Left ventricle myocardium inferior (tissue), 1 donor: Measurements from ENCODE around the gene CDH4. TPM values are rescaled to one million over a fixed set of nuclear protein-coding genes. Genes with fewer than 3 reads are reported as not detected.
A peak's percentile ranks its signal among the peaks of the same experiment; 100 is the strongest.

Experiments
- DNase-seq: peaks from one replicate; pipeline ENCODE4 v3.0.0-alpha.2; 2020
- H3K27ac ChIP-seq: fragments of 200-600 bp; replicated peaks from 2 replicates; pipeline ENCODE4 v1.8.0; 2021
- H3K27me3 ChIP-seq: fragments of 200-600 bp; 2 replicates; pipeline ENCODE4 v1.8.0; 2021; ENCODE audit warnings: low read depth
- H3K36me3 ChIP-seq: fragments of 200-600 bp; 2 replicates; pipeline ENCODE4 v1.8.0; 2021
- H3K4me1 ChIP-seq: fragments of 200-600 bp; 2 replicates; pipeline ENCODE4 v1.8.0; 2021
- H3K4me3 ChIP-seq: fragments of 200-600 bp; 2 replicates; pipeline ENCODE4 v1.8.0; 2021; ENCODE audit warnings: mild to moderate bottlenecking, moderate library complexity
- H3K9me3 ChIP-seq: fragments of 200-600 bp; replicated peaks from 2 replicates; pipeline ENCODE4 v1.8.0; 2021
- intact Hi-C: fragments of 100-400 bp; cut with micrococcal nuclease; formaldehyde crosslinking; loops from one replicate; pipeline ENCODE4 v1.11.0; 2022
- total RNA-seq: library from RNA; stranded (reverse); fragmentation: NEBNext Ultra II Directional; extraction: Animal tissue kit (Norgen Biotek cat#: 25700); gene quantifications from one replicate; pipeline ENCODE4 v1.2.1, GENCODE V29; 2021
- TF ChIP-seq, protein P1 (sequence below): fragments of 200-600 bp; IDR thresholded peaks from 2 replicates; pipeline ENCODE4 v1.8.0; 2021; ENCODE audit warnings: antibody characterized with exemption, mild to moderate bottlenecking, borderline replicate concordance
- donor health status: DM: no; HTN: yes; CAD: no; lungs with severe emphysema.

CDH4 gene
- total RNA-seq, 1 donor from 2014 or later: 0.05 TPM

DNA sequence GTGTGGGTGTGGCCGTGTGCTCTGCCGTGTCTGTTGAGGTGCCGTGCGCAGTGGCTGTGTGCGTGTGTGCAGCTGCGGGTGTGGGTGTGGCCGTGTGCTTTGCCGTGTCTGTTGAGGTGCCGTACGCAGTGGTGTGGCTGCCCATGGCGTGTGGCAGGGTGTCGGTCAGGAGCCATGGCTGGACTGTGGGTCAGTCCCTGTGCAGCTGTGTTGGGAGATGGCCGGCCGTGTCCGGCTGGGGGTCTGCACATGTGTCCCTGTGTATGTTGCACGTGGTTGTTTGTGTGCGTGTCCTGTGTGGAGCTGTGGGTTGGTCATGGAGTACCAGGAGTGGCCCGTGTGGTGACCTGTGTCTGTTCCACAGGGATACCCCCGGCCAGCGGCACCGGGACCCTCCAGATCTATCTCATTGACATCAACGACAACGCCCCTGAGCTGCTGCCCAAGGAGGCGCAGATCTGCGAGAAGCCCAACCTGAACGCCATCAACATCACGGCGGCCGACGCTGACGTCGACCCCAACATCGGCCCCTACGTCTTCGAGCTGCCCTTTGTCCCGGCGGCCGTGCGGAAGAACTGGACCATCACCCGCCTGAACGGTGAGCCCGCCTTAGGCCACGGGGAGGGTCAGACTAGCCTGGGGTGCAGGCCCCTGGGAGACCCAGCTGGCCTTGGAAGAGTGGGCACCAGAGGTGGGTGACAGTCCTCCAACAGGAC is 675.9 kb downstream of the CDH4 start:
- no peak for DNase-seq
- peaks cover 9% of the 10 kb centered on the region for H3K9me3 ChIP-seq
- intact Hi-C loops: no loop called here
- peaks cover 49% of the 10 kb centered on the region for H3K27me3 ChIP-seq
- H3K4me1 ChIP-seq: no peaks in the 10 kb centered on the region
- H3K27ac ChIP-seq: no peak overlapping the region
- TF ChIP-seq, protein P1, sequence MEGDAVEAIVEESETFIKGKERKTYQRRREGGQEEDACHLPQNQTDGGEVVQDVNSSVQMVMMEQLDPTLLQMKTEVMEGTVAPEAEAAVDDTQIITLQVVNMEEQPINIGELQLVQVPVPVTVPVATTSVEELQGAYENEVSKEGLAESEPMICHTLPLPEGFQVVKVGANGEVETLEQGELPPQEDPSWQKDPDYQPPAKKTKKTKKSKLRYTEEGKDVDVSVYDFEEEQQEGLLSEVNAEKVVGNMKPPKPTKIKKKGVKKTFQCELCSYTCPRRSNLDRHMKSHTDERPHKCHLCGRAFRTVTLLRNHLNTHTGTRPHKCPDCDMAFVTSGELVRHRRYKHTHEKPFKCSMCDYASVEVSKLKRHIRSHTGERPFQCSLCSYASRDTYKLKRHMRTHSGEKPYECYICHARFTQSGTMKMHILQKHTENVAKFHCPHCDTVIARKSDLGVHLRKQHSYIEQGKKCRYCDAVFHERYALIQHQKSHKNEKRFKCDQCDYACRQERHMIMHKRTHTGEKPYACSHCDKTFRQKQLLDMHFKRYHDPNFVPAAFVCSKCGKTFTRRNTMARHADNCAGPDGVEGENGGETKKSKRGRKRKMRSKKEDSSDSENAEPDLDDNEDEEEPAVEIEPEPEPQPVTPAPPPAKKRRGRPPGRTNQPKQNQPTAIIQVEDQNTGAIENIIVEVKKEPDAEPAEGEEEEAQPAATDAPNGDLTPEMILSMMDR: no peak
- no peaks in the 10 kb centered on the region for H3K36me3 ChIP-seq
- no peak overlapping the region for H3K4me3 ChIP-seq

DNA sequence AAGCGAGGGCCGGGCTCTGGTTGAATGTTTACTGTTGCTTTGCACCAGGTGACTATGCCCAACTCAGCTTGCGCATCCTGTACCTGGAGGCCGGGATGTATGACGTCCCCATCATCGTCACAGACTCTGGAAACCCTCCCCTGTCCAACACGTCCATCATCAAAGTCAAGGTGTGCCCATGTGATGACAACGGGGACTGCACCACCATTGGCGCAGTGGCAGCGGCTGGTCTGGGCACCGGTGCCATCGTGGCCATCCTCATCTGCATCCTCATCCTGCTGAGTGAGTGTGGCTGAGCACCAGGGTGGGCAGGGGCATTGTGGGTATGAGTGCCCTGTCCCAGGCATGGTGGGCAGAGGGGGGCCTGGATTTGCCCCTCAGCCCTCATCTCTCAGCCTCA is 677.5 kb downstream of the CDH4 start:
- Histone ChIP-seq H3K9me3 (peaks cover 9% of the 10 kb centered on the region), H3K27me3 (peaks cover 49% of the 10 kb centered on the region), H3K4me1 (no peaks in the 10 kb centered on the region), H3K27ac (no peak overlapping the region), H3K36me3 (no peaks in the 10 kb centered on the region), H3K4me3 (no peak overlapping the region)
- TF ChIP-seq, protein P1: no peak
- no peak for DNase-seq
- intact Hi-C loops: no loop called here

DNA sequence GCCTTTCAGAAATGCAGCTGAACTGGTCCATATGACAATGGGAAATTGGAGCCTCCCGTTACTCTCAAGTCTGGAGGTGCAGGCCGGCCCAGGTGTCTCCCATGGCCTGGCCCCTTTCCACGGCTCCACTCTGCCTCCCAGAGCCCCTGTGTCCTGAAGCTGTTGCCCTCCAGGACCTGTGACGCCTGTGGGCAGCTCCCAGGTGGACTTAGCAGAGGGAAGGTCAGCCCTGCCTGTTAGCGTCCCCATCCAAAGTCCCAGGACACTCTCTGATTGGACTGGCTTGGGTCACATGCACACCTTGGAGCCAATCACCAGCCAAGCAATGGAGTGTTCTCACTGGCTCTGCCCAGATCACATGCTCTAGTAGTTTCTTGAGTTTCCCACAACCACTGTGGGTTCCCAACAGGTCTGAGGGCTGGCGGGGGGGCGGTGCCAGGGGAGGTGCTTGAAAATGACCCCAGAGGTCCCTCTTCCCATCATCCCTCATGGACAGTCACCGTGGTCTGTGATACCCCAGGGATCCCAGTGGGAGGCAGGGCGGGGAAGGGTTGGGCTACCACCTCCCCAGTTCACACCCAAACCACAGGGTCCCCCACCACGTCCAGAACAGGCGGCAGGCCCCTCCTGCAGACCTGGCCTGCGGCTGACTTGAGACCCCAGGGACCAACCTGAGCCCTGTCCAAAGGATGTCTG is 678.1 kb downstream of the CDH4 start:
- DNase-seq: peak; percentile 0
- H3K36me3 ChIP-seq: no peaks in the 10 kb centered on the region
- peaks cover 9% of the 10 kb centered on the region for H3K9me3 ChIP-seq
- peaks cover 48% of the 10 kb centered on the region for H3K27me3 ChIP-seq
- no peak overlapping the region for H3K4me3 ChIP-seq
- H3K27ac ChIP-seq: no peak overlapping the region
- intact Hi-C loops: no loop called here
- no peaks in the 10 kb centered on the region for H3K4me1 ChIP-seq
- TF ChIP-seq, protein P1: no peak

DNA sequence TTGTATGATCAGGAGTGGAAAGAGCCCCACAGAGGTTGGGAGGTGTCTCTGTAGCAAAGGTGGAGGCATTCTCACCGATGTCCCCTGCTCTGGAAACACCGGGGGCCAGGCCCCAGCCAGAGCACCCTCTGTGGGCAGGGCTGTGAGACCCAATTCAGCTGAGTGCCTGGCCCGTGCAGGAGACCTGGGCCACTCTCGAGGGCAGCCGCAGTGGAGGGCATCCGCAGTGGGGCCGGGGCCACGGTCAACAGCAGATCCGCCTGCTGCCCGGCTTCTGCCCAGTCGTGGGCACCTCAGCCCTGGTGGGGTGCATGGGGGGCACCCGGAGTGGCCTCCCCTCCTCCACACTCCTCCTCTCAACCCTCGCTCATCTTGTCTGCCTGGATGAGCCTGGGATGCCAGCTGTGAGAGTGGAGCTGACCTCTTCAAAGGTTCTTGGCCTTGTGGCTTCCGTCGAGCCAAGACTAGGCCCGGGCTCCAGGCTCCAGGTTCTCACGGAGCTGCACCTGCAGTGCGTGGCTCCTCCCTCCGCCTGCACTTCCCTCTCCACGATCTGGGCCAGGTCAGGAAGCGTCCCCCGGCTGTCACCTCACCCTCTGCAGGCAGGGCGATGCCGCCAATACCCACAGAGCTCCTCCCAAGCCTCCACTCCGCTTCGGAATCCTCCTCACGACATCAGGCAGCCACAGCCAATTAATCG is 678.9 kb downstream of the CDH4 start:
- DNase-seq: peak; percentile 7
- Histone ChIP-seq H3K27me3 (peaks cover 40% of the 10 kb centered on the region), H3K36me3 (no peaks in the 10 kb centered on the region), H3K4me1 (no peaks in the 10 kb centered on the region), H3K9me3 (peaks cover 9% of the 10 kb centered on the region), H3K4me3 (no peak overlapping the region), H3K27ac (no peak overlapping the region)
- TF ChIP-seq, protein P1: no peak
- intact Hi-C loops: no loop called here

DNA sequence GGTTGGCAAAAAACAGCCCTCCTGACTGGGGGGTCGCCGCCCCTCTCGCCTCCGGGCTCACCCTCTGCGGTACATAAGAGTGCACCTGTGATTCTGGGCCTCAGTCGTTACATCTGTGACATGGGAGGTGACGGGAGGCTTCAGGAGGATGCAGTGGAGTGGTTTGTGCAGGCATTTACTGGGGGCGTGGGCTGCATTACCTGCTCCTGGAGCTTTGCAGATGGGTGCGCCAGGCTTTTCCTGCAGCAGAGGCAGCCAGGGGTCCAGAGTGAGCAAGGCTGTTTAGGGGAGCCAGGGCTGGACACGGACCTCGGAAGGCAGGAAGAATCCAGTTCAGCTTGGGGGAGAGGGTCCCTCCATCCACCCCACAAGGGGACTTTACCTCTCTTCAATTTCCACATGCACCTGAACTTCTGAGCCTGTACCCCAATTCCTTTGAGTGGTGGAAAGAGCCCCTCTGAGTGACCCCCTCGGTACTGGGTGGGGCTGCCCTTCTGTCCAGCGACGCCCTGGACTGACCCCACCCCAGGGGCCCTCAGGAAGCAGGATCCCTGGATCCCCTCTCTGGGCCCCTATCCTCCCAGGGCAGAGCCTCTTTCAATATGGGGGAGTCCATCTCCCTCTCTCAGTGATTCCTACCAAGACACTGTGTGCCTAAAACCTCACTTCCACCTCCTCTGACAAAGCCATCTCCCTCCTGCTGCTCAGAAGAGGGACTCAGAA is 679.6 kb downstream of the CDH4 start:
- Histone ChIP-seq H3K27me3 (peaks cover 35% of the 10 kb centered on the region), H3K36me3 (no peaks in the 10 kb centered on the region), H3K27ac (no peak overlapping the region), H3K4me1 (no peaks in the 10 kb centered on the region), H3K9me3 (peaks cover 9% of the 10 kb centered on the region), H3K4me3 (no peak overlapping the region)
- TF ChIP-seq, protein P1: no peak
- DNase-seq: peak; percentile 5
- intact Hi-C loops: no loop called here
